ENCODE results near the gene EMP3.

GRCh38 chr19:48350856-48351255, 25.5 kb downstream of the EMP3 start:
- TF ChIP-seq, protein P1, sequence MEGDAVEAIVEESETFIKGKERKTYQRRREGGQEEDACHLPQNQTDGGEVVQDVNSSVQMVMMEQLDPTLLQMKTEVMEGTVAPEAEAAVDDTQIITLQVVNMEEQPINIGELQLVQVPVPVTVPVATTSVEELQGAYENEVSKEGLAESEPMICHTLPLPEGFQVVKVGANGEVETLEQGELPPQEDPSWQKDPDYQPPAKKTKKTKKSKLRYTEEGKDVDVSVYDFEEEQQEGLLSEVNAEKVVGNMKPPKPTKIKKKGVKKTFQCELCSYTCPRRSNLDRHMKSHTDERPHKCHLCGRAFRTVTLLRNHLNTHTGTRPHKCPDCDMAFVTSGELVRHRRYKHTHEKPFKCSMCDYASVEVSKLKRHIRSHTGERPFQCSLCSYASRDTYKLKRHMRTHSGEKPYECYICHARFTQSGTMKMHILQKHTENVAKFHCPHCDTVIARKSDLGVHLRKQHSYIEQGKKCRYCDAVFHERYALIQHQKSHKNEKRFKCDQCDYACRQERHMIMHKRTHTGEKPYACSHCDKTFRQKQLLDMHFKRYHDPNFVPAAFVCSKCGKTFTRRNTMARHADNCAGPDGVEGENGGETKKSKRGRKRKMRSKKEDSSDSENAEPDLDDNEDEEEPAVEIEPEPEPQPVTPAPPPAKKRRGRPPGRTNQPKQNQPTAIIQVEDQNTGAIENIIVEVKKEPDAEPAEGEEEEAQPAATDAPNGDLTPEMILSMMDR (IDR thresholded peaks at IDR 0.05; ENCODE audit: low read depth, low read length), result no peak
- TF ChIP-seq EZH2phosphoT487 (IDR thresholded peaks at IDR 0.05; ENCODE audit: low read depth), result no peak

Data from OCI-LY3 (cell line).